Bronchial epithelial cell (primary cell): ENCODE measurements around the gene DGKD. TPM values are rescaled to one million over a fixed set of nuclear protein-coding genes. Genes with fewer than 3 reads are reported as not detected.

Source experiments
- DNase-seq: peaks from one replicate; pipeline ENCODE4 v3.0.0-alpha.2; 2010; ENCODE audit warnings: low read depth
- FAIRE-seq: peaks from 2 replicates; lab custom pipeline; 2011; peaks lifted over from hg19 to GRCh38; lab: Jason Lieb, UNC
- H3K27me3 ChIP-seq: 2 replicates; pipeline ENCODE4 v1.5.1; 2011; ENCODE audit warnings: low read length; ENCODE audit not compliant: control insufficient read depth, insufficient read depth
- H3K36me3 ChIP-seq: 2 replicates; pipeline ENCODE4 v1.5.1; 2011; ENCODE audit warnings: low read length; ENCODE audit not compliant: control insufficient read depth, insufficient read depth
- H3K4me3 ChIP-seq: 2 replicates; pipeline ENCODE4 v1.5.1; 2011; ENCODE audit warnings: mild to moderate bottlenecking, low read depth, low read length, control low read depth
- CTCF ChIP-seq: IDR thresholded peaks from 2 replicates; pipeline ENCODE4 v1.5.1; 2011; ENCODE audit warnings: mild to moderate bottlenecking, moderate library complexity, low read length, control low read depth, inconsistent platforms; ENCODE audit not compliant: insufficient read depth, severe bottlenecking
- total RNA-seq: library from RNA; depleted of rRNA; stranded (reverse); fragments of >200 nt; gene quantifications from 2 replicates; pipeline ENCODE4 v1.2.1, GENCODE V29; 2014

Gene DGKD
- total RNA-seq, 1 donor from 2014 or later: 14.5 TPM

GRCh38 chr2:233384811-233385488 lies 30.7 kb downstream of the DGKD start:
- DNase-seq: peak; percentile 66
- no peaks in the 10 kb centered on the region for H3K36me3 ChIP-seq
- no peak overlapping the region for H3K4me3 ChIP-seq
- no peak for FAIRE-seq
- H3K27me3 ChIP-seq: no peaks in the 10 kb centered on the region
- TF ChIP-seq CTCF: no peak

GRCh38 chr2:233385489-233386044 lies 31.3 kb downstream of the DGKD start:
- Histone ChIP-seq H3K4me3 (no peak overlapping the region), H3K27me3 (no peaks in the 10 kb centered on the region), H3K36me3 (no peaks in the 10 kb centered on the region)
- DNase-seq: no peak
- no peak for TF ChIP-seq CTCF
- FAIRE-seq: no peak

GRCh38 chr2:233386382-233387041 lies 32.2 kb downstream of the DGKD start:
- no peaks in the 10 kb centered on the region for H3K27me3 ChIP-seq
- no peaks in the 10 kb centered on the region for H3K36me3 ChIP-seq
- peak; percentile 38 for DNase-seq
- TF ChIP-seq CTCF: no peak
- no peak overlapping the region for H3K4me3 ChIP-seq
- no peak for FAIRE-seq

- DNase-seq (no peak), FAIRE-seq (no peak)
- TF ChIP-seq CTCF: no peak
- Histone ChIP-seq H3K27me3 (no peaks in the 10 kb centered on the region), H3K36me3 (no peaks in the 10 kb centered on the region), H3K4me3 (no peak overlapping the region)
These were observed 32.9 kb downstream of the DGKD start for GRCh38 chr2:233387225-233387624.

GRCh38 chr2:233387667-233388528 lies 33.6 kb downstream of the DGKD start:
- Histone ChIP-seq H3K36me3 (no peaks in the 10 kb centered on the region), H3K4me3 (no peak overlapping the region), H3K27me3 (no peaks in the 10 kb centered on the region)
- DNase-seq (no peak), FAIRE-seq (peak; percentile 43)
- TF ChIP-seq CTCF: no peak
